HG03575 (cell line): ENCODE measurements around the gene DNMT1.
"Not testable (repeated sequence)": the region's sequence is repeated elsewhere in the genome, so short reads cannot be mapped to it uniquely, and the experiment has no call there.

Experiments
- ATAC-seq: cut with Tn5 transposase; IDR thresholded peaks from one replicate; pipeline ENCODE4 v1.9.1; 2021; ENCODE audit not compliant: unreplicated experiment, insufficient number of reproducible peaks, low FRiP score; ENCODE audit errors: extremely low read depth

Gene DNMT1

GRCh38 chr19:10191347-10191746 lies 3.4 kb downstream of the DNMT1 start:
- ATAC-seq = no peak

GRCh38 chr19:10190026-10190425 lies 4.7 kb downstream of the DNMT1 start:
- no peak for ATAC-seq

GRCh38 chr19:10189616-10190015 lies 5.1 kb downstream of the DNMT1 start:
- ATAC-seq = no peak

- no peak for ATAC-seq
Observed at GRCh38 chr19:10187315-10187714, 7.4 kb downstream of the DNMT1 start.

- no peak for ATAC-seq
Observed at GRCh38 chr19:10184636-10185035, 10.1 kb downstream of the DNMT1 start.

GRCh38 chr19:10183926-10184325 lies 10.8 kb downstream of the DNMT1 start:
- ATAC-seq = no peak

- ATAC-seq = no peak
Observed at GRCh38 chr19:10182847-10183246, 11.9 kb downstream of the DNMT1 start.

GRCh38 chr19:10182076-10182475 lies 12.7 kb downstream of the DNMT1 start:
- no peak for ATAC-seq

GRCh38 chr19:10180459-10180858 lies 14.3 kb downstream of the DNMT1 start:
- no peak for ATAC-seq

- not testable (repeated sequence) for ATAC-seq
Observed at GRCh38 chr19:10180024-10180423, 14.7 kb downstream of the DNMT1 start.

GRCh38 chr19:10173527-10173926 lies 21.2 kb downstream of the DNMT1 start:
- no peak for ATAC-seq

GRCh38 chr19:10168386-10168948 lies 26.3 kb downstream of the DNMT1 start:
- no peak for ATAC-seq

- no peak for ATAC-seq
Observed at GRCh38 chr19:10167459-10167858, 27.3 kb downstream of the DNMT1 start.

- ATAC-seq = not testable (repeated sequence)
Observed at GRCh38 chr19:10166501-10166900, 28.3 kb downstream of the DNMT1 start.

- ATAC-seq = no peak
Observed at GRCh38 chr19:10166046-10166445, 28.7 kb downstream of the DNMT1 start.

- no peak for ATAC-seq
Observed at GRCh38 chr19:10163536-10163935, 31.2 kb downstream of the DNMT1 start.

- no peak for ATAC-seq
Observed at GRCh38 chr19:10159610-10160009, 35.1 kb downstream of the DNMT1 start.

GRCh38 chr19:10158485-10158884 lies 36.3 kb downstream of the DNMT1 start:
- no peak for ATAC-seq

- no peak for ATAC-seq
Observed at GRCh38 chr19:10158071-10158470, 36.7 kb downstream of the DNMT1 start.

GRCh38 chr19:10155839-10156238 lies 38.9 kb downstream of the DNMT1 start:
- ATAC-seq = no peak

- ATAC-seq = no peak
Observed at GRCh38 chr19:10152100-10152499, 42.7 kb downstream of the DNMT1 start.
